DND-41 (cell line): ENCODE results near the gene ASB16.

ENCODE experiments used
- CTCF ChIP-seq: IDR thresholded peaks from 2 replicates; pipeline ENCODE4 v1.5.1; 2012; ENCODE audit warnings: borderline replicate concordance, low read length, moderate library complexity, mild to moderate bottlenecking; ENCODE audit not compliant: poor library complexity, severe bottlenecking; ENCODE audit errors: extremely low read depth
- EZH2 ChIP-seq: IDR thresholded peaks from 3 replicates; pipeline ENCODE4 v1.6.1; 2012; ENCODE audit warnings: borderline replicate concordance, low read depth, mild to moderate bottlenecking, moderate library complexity, low read length, inconsistent platforms; ENCODE audit not compliant: severe bottlenecking

- no peak for TF ChIP-seq CTCF
- TF ChIP-seq EZH2, result no peak
Measured at GRCh38 chr17:44184212-44184810, 13.8 kb downstream of the ASB16 start.
